NCI-H2171 (cell line): ENCODE data around the gene PSMA7.

Source experiments
- DNase-seq: peaks from one replicate; lab custom pipeline; 2025; lab: John Stamatoyannopoulos, UW

Gene PSMA7

DNA sequence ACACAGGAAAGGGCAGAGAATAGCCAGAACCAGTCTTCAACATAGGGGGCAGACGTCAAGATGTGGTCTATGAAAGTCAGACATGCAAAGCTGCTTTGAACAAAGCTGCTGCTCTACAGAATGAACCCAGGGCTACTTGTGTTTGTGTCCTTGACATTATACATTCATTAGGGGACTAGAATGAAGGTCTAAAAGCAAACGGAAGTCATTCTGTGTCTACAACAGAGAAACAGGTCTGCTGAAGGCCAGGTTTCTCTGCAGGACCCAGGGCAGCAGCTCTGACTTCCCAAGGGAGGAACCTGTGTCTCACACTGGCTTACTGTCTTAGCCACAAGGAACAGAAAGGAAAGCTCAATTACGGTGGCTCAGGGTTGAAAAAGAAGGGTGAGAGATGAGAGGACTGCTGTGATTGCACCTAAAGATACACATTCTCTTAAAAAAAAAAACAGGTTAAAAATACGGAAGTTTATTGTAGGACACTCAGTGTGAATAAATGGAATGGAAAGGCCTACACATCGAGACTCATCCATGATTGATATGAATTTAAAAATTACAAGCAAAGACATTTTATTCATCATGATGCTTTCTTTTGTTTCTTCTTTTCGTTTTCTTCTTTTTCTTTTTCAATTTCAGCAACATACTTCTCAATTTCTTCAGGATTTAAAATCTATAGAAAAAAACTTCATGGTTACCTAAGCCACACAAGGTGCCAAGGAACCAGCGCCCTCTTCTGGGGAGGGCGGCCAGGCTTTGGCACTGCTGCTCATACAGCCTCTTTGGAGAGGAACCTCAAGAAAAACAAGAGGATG, 6.7 kb downstream of the PSMA7 start:
- peak; percentile 30 for DNase-seq

DNA sequence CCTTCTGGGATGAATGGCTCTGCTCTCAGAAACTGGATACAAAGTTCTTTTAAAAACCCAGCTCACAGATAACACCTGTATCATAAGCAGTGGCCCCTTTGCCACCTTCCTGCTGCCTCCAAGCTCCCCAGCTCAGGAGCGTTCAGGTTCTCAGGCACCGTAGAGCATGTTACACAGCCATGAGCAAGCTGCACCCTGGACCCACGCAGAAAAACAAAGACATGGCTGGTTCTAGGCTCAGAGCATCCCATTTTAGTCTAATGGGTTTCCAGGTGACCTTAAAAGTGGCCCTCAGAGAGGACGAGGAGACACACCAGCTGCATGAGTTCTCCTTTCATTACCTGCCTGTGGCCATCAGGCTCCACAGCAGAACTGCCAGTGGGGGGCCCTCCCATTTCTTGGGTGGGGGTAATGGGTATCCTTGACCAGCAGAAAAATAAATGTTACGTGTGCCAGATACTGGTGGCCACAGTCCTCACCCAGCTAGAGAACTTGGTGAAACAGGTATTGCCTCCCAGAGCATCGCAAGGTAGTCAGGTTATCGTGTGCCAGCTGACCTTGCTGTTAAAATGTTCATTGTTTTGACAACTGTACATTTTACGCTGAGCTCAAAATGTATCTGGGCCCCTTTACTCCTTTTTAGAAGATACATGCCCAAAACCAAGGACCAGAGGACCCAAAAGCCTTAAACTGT, 7.5 kb downstream of the PSMA7 start:
- DNase-seq, result no peak

DNA sequence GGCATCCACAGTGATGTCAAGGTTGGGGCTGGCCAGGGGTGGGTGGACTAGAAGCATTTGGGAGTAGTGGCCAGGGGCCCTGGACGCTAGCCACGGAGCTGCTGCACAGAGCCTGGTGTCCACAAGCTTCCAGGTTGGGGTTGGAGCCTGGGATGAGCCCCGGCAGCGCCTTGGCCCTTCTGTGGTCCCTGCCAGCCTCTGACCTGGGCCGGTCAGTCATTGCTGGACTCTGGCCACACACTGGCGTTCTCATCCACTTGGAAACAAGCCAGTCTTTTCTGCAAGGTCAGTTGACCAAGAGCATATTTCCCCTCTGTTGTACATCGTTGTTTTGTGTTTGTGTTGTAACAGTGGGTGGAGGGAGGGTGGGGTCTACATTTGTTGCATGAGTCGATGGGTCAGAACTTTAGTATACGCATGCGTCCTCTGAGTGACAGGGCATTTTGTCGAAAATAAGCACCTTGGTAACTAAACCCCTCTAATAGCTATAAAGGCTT, 8.4 kb downstream of the PSMA7 start:
- DNase-seq, result no peak

DNA sequence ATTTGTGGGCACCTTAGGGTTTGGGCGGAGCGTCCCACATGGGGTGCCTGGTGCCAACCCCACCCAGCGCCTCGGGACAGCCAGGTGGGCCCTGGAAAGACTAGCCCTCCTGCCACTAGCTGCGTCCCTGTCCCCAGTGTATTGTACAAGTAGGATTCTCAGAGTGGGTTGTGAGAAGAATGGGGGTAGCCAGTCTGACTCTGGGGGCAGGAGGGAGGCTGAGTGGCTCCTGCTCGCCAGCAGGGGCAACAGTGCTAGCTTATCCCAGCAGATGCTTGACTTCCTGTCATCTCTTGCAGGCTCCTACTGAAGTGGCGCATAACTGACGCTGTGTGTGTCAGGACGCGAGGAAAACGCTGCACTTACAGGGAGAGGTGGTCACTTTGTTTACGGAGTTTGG, 9.3 kb downstream of the PSMA7 start:
- no peak for DNase-seq

DNA sequence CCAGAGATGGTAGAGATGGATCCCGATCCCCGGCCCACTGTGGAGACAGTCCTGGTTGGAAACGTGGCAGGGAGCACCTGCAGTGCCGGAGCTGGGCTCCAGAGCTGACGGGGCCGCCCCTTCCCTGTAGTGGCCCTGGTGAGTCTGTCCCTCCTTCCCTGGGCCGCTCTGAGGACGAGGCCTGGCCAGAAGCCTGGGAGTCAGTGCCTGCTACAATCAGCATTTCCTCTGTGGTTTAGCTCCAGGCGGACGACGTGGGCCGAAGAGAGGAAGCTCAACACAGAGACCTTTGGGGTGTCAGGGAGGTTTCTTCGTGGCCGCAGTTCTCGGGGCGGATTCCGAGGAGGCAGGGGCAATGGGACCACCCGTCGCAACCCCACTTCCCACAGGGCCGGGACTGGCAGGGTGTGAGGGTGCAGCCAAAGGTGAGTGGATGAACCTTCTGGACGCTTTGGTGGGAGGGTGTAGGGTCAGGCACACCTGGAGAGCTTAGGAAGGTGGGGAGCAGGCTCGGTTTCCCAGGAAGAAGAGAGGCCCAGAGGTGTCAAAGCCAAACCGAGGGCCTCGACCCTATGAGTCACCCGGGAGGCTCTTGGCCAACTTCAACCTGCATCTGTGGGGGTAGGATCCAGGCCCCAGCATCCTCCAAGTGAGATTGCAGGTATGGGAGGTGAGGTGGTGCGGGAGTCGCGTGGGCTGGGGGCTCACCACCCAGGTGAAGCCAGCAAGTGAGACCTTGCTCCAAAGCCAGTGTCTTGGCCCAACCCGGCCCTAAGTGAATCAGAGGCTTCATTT, 9.9 kb downstream of the PSMA7 start:
- DNase-seq, result no peak

DNA sequence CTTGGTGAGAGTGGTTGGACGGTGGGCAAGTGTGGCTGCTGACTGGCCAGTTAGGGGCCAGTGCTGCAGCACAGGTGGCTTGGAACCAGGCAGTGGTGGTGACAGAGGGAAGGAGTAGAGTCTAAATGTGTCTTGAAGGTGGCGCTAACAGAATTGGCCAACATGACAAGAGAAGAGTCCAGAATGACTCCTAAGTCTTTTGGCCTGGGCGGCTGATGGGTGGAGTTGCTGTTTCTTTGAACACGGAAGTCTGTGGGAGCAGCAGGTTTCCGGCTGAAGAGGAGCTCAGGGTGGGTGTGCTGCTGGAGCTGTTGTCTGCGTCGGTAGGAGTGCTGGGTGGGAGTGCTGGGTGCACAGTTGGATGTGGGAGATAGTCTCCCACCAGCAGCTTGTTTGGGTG, 10.8 kb downstream of the PSMA7 start:
- DNase-seq, result no peak

DNA sequence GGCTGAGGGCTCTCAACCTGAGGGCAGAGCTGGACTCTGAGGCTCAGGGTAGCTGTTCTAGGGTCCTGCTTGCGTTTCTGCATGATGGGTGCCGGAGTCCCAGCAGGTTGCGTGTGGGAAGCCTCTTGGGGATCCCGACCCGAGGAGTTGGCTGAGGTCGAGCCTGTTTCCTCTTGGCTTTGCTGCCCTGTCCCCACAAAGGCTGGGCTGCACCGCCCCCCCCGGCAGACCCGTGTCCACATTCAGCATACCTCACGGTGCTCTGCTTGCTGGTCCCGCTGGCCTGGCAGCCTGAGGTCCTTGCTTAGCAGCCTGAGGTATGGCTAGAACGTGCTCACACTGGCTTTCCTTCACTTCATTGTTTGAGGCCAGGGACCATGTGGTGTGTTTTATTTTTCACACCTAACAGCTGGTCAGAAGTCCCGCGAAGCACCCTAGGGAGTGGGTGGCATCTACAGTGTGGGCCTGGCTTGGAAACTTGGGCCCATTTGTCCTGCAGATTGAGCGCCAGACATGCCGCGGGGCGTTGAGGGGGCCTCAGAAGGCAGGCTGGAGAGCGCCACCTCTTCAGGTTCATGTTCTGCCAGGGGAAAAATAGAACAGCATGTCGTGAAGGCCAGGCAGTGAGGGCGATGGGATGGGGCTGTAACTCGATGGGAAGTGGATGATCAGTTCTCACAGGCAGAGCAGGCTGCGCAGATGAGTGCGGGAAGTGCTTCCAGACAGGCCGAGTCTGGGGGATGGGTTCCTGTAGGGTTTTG, 11.5 kb downstream of the PSMA7 start:
- no peak for DNase-seq

DNA sequence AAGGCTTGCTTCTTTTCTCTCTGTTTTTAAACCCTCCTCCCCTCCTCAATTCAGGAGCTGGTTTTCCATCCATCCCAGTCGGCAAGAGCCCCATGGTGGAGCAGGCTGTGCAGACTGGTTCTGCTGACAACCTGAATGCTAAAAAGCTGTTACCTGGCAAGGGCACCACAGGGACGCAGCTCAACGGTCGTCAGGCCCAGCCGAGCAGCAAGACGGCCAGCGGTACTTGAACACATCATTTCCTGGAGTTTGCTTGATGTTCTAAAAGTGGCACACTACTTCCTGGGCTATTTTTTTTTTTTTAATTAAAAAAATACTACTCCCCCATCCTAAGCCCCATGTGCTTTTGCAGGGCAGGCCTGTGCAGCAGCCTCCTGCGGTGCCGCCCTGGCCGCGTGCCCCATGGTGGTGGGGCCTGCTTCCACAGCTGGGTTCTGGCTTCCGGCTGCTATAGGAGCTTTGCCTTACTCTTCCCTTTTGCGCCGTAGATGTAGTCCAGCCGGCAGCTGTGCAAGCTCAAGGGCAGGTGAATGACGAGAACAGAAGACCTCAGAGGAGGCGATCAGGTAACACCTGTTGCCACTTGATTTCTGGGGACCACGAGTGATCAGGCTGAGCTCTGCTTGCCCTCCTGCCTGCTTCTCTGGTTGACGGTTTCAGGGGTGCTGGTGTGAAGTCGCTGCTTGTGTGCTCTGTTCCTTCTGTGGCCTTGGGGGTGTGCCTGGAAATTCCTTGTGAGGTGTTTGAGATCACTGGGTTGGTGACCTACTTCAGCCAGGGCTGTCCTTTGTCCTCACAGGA, 13.3 kb downstream of the PSMA7 start:
- DNase-seq, result no peak

DNA sequence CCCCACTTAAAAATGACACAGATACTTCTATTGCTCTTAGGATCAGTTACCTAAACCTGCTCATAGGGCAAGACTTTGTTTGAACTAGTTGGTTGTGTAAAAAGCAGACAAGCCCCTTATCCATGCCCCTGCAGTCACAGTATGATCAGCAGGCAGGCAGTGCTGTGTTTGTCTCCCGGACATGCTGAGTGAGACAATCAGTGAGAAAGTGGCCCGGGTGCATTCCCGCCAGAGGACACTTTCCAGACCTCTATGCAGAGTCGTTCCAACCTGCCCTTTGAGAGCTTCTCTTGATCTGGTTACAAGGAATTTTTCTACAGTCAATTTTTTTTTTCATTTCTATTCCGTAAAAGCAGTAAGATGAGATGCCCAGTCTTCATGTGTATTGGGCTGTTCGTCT, 14.7 kb downstream of the PSMA7 start:
- no peak for DNase-seq

DNA sequence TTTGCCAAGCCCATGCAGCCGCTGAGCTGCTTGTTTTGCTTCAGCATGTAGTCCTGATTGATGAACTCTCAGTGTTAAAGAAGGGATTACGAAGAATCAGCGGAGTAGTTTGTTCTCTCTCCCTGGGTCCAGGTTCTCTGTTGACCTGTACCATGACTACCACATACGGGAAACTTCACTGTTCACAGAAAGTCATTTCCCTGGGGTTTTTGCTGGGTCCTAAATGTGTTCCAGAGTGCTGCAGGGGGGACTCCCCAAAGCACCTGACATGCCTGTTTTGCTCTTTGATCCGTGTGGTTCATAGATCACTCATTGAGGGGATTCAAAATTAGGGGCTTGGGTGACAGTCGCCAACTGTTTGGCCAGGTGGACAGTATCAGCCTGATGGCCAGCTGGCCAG, 15.4 kb downstream of the PSMA7 start:
- DNase-seq, result no peak

DNA sequence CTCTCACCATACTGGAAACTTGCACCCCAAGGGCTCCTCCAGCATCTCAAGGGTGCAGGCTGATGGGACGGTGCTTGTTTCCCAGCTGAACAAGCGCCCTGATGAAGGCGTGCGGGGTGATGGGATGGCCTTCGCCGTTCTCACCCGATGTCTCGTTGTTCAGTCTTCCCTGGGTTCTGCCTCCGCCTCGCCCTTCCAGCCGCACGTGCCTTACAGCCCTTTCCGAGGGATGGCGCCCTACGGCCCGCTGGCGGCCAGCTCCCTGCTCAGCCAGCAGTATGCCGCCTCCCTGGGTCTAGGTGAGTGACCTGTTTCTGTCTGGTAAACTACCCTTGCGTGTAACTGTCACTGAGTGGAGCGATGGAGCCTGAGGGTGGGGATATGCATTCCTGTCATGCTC, 17.1 kb downstream of the PSMA7 start:
- no peak for DNase-seq

DNA sequence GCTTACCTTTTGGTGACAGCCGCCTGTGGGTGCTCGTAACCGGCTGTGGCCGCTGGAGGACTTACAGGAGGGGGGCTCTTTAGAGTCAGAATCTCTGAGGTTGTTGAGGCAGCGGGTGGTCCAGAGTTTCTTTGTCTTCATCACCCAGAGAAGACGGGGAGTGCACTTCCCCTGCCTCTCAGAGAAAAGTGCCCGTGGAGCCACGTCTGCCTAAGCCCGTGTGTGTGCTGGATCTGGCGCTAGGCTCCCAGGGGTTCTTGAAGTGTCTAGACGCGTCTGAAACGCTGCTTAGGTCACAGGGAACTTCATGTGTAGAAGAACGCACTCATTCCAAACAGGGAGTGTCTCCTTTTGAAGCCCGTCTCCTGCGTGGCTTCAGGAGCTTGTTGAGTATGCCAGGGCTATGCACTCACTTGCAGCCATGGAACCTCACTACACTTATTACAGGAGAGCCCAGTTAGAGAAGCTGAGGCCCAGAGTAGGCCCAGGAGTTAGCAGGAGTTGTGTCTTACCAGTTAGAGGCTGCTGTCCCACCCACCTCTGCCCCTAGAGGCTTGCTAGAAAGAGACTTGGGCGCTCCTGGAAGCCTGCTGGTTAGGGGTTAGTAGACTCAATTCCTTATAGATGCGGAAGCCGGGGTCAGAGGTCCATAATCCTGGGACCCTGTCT, 19.6 kb downstream of the PSMA7 start:
- DNase-seq, result no peak

DNA sequence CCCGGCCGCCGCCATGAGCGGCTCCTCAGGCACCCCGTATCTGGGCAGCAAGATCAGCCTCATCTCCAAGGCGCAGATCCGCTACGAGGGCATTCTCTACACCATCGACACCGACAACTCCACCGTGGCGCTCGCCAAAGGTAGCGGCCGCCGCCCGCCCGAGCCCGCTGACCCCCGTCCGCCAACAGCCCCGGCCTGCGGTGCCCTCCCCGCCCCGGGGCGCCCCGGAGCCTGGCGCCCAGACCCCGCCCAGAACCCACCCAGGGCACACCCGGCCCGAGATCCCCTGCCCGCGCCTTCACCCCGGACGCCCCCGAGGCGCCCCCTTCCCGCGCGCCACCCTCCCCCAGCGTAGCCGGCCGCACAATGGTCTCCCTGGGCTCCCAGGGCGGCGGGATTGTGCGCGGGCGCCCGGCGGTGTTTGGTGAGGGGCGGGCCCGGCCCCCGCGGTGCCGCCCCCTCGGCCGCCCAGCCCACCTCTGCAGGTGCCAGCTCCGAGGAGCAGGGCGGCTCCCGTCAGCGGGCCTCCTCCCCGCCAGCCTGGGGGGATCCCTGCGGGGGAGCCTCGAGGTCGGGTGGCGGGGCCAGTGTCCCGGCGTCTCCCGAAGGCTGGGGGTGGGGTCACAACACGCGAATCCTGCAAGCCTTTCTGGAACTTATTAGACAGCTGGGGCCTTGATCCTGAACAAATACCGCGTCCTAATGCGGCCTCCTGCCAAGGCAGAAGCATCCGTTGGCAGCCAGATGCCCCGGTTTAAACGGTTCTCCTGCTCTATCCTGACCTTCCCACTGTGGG, 20.3 kb downstream of the PSMA7 start:
- DNase-seq, result peak; percentile 73

DNA sequence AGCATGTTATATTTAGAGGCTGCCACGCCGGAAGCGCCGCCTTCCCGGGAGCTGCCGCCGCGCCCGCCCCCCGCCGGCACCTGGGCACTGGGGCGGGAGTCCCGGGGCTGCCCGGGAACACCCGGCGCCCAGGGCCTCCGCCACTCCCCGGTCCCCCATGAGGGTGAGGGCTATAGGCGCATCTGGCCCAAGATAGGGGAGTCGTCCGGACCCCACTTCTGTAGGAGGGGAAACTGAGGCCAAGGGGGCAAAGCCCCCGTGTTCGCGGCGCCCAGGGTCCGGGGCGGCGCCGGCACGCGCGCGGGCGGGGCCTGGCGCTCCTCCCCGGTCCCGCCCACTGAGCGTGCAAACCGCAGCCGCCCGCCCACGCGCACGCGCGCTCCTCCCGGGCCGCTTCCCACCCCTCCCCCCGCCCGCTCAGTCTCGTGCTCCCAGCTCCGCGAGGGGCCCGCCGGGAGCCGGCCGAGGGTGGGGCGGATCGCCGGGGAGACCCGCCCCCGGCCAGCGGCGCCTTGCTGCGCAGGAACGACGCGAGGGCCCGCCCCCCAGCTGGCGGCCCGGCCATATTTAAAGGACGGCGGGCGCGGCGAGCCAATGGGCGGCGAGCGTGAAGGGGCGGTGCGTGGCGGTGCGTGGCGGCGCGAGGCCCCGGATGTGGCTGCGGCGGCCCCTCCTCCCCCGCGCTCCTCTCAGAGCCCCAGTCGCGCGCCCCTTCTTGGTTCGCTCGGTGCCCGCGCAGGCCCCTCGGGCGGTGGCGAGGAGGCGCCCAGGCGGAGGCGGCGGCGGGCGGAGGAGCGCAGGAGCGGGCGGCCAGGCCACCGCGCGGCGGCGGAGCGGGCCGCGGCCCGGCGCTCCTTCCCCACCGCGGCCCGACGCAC, 21.2 kb downstream of the PSMA7 start, which contains the start of gene LSM14B:
TSS of gene LSM14B (plus strand) at position 700 of the 878 bp plus-strand sequence. CDS start 192 bp downstream, outside the sequence.
- peak; percentile 98 for DNase-seq

DNA sequence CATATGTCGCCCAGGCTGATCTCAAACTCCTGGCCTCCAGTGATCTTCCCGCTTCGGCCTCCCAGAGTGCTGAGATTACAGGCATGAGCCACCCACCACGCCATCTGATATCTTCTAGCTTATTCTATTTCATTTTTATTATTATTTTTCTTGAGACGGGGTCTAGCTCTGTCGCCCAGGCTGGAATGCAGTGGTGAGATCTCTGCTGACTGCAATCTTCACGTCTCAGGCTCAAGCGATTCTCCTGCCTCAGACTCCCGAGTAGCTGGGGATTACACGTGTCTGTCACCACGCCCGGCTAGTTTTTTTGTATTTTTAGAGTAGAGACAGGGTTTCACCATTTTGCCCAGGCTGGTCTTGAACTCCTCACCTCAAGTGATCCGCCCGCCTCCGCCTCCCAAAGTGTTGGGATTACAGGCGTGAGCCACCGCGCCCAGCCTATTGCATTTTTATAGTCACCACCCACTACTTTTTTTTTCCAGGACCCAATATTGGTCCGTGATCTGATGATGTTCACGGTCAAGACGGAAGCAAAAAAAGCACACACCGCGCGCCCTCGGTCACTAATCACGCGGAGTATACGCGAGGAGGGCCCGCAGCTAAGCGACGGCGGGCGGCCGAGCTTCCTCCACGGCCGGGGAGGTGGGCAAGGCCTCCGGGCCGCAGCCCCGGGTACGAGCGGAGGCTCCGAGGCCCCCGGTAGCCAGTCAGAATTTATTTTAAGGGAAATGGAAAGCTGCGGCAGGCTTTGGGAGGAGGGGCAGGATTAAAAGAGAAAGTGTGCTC, 22.0 kb downstream of the PSMA7 start:
- DNase-seq, result no peak

DNA sequence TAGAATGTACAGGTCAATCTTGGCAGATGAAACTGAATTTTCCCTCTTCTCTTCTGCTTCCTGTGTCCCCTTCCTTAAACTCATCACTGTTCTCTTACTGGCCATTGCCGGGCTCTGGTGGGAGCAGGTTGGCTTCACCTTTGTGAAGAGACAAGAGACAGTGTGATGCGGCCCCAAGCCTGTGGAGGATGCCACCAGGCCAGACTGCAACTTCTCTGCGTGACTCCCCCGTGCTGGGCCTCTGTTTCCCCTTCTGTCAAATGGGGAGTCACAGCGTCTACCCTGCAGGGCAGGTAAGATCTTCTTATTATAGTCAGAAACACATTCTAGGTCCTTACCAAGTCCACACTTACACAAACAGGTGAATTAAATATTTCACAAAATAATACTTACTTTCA, 22.8 kb downstream of the PSMA7 start:
- no peak for DNase-seq

DNA sequence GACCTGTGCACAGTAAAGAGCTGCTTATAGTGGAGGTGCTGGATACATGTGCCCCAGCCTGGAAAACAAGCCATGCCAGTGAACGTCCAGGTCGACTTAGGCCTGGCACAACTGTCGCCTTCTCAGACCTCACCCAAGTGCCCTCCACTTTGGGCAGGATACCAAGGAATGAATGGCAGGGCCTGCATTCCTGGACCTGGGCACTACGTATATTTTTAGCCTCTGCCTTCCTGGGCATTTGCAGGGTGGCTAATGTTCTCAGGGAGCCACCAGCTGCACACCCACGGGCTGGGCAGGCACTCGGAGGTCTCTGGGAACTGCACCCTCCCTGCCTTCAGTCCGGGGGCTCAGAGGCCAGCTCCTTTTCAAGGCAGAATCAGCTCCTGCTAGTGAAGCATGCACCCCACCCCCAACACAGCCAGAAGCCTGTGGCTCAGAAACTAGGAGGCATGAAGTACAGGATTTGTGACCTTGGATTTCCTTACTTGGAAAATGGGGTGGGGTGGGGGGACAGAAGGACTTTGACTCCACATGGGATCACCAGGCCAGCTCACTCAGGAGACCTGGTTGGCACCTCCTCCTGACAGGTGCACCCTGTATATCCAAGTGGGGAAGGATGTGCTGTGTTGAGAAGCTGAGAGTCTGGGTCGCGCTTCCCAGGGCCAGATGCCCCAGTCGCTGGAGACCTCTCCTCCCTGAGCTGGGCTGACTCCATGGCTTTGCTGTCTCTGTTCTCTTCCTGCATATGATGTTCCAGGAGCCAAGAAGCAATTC, 23.4 kb downstream of the PSMA7 start:
- no peak for DNase-seq
